ENCODE measurements around the gene HDAC1.
"Not testable (repeated sequence)": the region's sequence is repeated elsewhere in the genome, so short reads cannot be mapped to it uniquely, and the experiment has no call there.

Gene HDAC1

DNA sequence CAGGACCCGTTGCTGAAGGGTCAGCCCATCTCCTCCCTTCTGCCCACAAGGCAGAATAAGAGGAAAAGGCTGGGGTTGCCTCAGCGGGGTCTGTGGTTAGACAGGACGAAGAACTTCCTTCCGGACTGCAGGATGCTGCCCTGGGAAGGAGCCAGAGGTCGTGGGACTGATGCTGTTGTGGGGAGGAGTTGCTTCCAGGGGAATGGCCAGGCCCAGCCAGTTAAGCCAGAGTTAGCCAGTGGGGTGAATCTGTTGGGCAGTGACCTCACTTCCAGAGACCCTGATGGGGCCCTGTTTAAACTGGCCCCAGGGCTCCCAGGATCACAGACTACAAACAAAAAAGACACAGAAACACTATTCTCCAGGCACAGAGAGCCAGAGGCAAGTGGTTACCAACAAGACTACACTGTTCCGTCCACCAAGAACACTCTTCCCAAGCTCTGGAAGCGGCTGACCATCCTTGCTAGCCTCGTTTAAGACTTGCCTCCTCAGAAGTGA, 57.4 kb downstream of the HDAC1 start:
- no peak for DNase-seq (ENCODE audit: low read depth in 2 of 2)

DNA sequence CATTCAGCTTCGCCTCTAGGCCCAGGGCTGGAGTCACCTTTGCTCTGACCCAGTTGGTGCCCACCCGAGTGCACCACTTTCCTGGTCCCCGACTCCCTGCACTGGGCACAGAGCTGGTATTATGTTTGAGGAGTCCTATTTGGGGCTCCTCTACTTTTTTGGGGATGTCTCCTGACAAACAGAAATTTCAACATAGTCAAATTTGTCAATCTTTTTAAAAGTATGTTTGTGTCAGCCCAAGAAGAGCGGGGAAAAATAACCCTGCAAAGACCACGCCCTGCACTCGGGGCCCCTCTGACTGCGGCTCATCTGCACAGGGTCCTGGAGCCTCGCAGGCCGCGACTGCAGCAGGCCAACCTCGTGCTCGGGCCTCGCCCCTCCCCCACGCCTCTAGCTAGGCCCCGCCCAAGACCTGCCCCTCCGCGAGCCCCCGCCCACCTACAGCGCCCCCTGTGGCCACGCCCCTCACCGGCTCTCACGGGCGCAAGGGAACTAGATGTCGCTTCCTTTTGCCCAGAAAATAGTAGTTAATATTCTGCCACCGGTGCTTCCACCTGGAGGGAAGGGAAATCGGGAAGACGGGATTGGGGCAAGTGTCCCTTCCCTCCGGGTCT, 59.0 kb downstream of the HDAC1 start:
- DNase-seq (ENCODE audit: low read depth in 2 of 2), result peak; percentile 77 to 86

GRCh38 chr1:32351399-32352238, 59.7 kb downstream of the HDAC1 start:
- peak; percentile 89 to 90 for DNase-seq (ENCODE audit: low read depth in 2 of 2)

DNA sequence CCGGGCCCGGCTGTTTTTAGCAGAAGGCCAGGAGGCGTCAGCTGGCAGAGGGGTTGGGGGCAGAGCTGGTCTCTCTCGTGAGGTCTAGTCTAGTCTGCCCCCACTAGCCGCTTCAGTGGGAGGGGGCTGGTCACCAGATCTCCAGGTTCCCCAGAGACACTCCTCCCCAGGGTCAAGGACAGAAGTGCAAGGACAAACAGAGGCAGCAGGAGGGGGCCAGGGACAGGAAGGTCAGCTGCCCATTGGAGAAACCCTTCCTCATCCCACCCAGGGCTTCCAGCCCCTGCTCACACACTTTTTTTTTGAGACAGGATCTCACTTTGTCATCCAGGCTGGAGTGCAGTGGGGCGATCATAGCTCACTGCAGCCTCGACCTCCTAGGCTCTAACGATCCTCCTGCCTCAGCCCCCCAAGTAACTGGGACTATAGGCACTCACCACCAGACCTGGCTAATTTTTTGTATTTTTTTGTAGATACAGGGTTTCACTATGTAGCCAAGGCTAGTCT, 60.4 kb downstream of the HDAC1 start:
- no peak for DNase-seq (ENCODE audit: low read depth in 2 of 2)

DNA sequence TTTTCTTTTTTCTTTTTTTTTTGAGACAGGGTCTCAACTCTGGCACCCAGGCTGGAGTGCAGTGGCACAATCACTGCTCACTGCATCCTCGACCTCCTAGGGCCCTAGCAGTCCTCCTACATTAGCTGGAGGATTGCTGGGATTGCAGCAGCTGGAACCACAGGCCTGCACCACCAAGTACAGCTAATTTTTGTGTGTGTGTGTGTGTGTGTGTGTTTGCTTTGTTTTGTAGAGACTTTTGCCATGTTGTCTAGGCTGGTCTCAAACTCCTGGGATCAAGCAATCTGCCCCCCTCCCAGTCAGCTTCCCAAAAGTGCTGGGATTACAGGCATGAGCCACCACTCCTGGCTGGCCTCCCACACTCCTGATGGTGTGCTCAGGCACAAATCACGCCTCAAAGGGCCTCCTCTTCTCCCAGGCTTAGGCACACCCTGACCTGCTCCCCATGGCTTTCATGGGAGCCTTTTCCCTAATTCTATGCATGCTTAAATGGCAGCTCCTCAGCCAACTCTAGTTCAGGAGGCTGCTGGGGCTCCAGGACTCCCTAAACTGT, 61.0 kb downstream of the HDAC1 start:
- no peak for DNase-seq (ENCODE audit: low read depth in 2 of 2)

DNA sequence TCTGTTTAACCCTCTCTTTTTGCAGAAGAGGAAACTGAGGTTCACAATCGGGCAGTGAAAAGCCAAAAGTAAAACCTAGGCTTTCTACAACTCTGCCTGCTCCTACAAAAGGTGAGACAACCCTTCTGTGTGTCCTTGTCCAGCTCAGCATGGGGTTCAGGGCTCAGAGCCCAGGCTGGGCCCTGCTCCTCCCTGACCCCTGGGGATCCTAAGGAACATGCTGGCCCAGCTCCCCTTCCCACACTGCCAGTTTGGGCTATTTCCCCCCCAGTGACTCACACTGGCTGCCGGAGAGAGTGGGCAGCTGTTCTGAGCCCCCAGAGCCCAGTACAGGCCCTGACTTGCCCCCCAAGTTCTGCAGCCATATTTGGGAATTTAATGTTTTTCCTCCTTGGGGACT, 61.5 kb downstream of the HDAC1 start:
- DNase-seq (ENCODE audit: low read depth in 2 of 2), result no peak

- no peak for DNase-seq (ENCODE audit: low read depth in 2 of 2)
Measured at GRCh38 chr1:32353886-32354570, 62.1 kb downstream of the HDAC1 start.

GRCh38 chr1:32355778-32356177, 63.9 kb downstream of the HDAC1 start:
- not testable (repeated sequence) for DNase-seq (ENCODE audit: low read depth in 2 of 2)

GRCh38 chr1:32356478-32356877, 64.6 kb downstream of the HDAC1 start:
- no peak for DNase-seq (ENCODE audit: low read depth in 2 of 2)

DNA sequence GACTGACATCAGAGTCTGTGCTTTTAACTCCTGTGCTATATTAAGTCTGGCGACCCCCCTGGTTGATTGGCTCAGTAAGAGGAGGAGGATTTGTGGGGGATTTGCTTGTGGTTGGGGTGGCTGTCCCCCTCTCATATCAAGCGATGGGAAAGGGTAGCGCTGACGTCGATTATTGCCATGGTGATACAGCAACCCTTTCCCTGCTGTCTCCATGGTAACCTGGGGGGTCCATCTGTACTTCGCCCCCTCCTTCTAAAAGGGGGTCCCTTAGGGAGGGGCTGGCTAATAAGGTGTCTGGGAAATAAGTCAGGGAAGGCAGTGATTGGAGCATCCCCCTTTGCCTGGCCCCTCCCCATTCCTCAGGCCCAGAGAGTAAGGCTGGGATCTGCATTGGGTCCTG, 65.7 kb downstream of the HDAC1 start:
- DNase-seq (ENCODE audit: low read depth in 2 of 2), result no peak

GRCh38 chr1:32358435-32358834, 66.6 kb downstream of the HDAC1 start:
- DNase-seq (ENCODE audit: low read depth in 2 of 2), result no peak

- DNase-seq (ENCODE audit: low read depth in 2 of 2), result no peak
Measured at GRCh38 chr1:32361308-32361673, 69.4 kb downstream of the HDAC1 start.

DNA sequence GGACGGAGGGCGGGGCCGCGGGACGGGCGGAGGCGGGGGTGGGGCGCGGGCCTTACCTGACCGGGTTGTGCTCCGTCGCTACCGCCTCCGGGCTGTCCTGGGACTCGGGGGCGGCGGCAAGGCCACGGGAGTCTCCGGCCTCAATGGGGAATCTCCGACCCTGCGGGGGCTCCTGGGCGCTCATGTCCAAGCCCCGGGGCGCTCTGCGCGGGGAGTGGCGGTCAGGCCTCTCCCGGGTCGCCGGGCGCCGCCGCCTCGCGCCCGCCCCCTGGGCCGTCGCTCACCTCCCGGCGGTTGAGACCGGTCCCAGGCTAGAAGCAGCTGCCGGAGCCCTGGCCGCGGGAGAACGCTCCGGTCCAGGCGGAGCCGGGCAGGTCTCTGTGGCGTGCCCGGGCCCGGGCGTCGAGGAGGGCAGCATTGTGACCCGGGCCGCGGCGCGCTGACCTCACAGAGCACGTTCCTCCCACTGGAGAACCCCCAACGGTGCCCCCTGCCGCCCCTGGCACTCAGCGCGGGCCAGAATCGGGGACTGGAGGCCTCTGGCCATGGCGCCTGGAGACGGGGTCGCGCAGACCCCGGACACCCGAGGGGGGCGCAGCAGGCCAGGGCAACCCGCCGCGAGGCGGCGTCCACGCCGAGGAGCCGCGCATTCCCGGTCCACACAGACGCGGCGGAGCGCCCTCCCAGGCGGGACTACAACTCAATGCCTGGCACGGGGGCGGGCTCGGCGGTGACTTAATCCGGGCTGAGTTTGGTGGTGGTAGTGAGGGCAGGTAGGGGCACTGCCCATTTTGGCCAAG, 70.0 kb downstream of the HDAC1 start:
- DNase-seq (ENCODE audit: low read depth in 2 of 2), result no peak

DNA sequence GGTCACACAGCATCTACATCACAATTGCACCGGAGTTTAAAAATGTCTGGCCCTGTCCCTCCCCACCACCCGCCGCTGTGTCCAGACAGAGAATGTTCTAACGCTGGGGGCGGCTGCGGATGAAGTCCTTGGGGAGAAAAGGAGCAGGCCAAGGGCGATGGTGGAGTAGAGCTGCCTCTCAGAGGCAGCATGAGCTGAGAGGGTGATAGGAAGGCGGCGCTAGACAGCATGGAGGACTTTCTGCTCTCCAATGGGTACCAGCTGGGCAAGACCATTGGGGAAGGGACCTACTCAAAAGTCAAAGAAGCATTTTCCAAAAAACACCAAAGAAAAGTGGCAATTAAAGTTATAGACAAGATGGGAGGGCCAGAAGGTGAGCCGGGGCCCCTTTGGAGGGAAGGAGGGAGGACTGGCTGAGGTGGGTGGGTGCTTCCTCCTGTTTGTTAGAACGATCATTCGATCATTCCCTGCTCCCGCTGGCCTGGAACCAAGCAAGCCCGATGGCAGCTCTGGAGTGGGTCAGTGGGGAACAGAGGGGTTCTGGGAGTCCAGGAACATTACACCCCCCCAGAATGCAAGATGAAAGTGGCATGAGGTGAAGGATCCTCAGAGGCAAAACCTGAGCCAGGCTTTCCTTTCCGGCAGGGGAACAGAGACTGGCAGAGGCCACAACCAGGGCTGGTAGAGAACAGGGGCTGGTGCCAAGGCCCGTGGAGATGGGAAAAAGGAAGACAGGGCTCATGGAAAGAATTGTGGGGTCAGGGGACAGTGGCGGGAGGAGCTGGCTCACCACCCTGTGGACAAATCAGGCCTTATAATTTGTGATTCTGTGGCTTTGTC, 70.8 kb downstream of the HDAC1 start, which contains the start of the genes FAM229A and TSSK3:
Gene FAM229A (minus strand): TSS at position 12 of the 840 bp plus-strand sequence. CDS start 394 bp downstream, outside the sequence.
Gene TSSK3 (plus strand): TSS at position 66 of the 840 bp plus-strand sequence. CDS start 163 bp downstream, at position 229.
- DNase-seq (ENCODE audit: low read depth in 2 of 2), result no peak

DNA sequence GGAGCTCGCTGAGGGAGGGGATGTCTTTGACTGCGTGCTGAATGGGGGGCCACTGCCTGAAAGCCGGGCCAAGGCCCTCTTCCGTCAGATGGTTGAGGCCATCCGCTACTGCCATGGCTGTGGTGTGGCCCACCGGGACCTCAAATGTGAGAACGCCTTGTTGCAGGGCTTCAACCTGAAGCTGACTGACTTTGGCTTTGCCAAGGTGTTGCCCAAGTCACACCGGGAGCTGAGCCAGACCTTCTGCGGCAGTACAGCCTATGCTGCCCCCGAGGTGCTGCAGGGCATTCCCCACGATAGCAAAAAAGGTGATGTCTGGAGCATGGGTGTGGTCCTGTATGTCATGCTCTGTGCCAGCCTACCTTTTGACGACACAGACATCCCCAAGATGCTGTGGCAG, 71.8 kb downstream of the HDAC1 start:
- no peak for DNase-seq (ENCODE audit: low read depth in 2 of 2)

DNA sequence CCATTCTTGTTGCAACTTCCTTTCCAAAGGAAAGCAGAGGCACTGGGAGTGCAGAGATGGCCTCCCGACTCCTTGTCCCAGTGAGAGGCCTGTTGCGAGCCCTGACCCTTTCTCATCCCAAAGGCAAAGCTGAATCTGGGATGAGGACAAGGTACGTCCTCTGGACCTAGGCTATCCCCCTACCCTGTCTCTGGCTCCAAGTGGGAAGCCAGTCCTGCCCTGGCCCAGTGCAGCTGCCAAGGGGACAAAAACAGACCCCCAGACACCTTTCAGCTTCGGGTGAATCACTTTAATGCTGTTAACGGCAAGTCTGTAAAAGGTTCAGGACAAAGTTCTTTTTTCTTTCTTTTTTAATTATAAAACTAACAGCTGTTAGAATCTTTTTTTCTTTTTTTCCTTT, 73.0 kb downstream of the HDAC1 start:
- no peak for DNase-seq (ENCODE audit: low read depth in 2 of 2)

GRCh38 chr1:32365445-32365844, 73.6 kb downstream of the HDAC1 start:
- no peak for DNase-seq (ENCODE audit: low read depth in 2 of 2)

DNA sequence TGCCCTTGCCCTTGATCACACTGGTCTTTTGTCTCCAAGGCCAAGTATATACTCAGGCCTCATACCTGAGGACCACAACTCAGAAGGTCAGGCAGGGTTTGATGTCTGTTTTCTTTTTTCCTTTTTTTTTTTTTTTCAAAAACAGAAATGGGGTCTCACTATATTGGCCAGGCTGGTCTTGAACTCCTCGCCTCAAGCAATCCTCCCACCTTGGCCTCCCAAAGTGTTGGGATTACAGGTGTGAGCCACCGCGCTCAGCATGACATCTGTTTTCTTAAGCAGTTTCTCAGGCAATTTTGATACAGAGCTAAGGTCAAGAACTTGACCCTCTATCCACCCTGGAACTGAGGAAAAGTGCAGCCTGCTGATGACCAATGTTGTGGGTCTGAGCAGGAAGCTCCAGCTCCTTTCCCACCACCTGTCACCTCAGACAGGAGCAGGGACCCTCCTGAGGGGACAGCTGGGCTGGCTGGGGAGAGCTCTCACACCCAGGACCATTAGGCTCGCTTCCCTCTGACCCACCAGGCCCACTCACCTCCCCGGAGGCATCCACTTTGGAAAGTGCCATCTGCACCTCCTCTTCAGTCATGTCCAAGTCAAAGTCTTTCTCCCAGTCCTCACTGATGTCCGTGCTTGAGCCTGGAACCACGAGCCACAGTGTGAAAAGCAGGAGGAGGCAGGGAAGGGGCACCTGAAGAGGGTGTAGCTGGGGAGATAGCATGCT, 76.2 kb downstream of the HDAC1 start:
- DNase-seq (ENCODE audit: low read depth in 2 of 2), result no peak

DNA sequence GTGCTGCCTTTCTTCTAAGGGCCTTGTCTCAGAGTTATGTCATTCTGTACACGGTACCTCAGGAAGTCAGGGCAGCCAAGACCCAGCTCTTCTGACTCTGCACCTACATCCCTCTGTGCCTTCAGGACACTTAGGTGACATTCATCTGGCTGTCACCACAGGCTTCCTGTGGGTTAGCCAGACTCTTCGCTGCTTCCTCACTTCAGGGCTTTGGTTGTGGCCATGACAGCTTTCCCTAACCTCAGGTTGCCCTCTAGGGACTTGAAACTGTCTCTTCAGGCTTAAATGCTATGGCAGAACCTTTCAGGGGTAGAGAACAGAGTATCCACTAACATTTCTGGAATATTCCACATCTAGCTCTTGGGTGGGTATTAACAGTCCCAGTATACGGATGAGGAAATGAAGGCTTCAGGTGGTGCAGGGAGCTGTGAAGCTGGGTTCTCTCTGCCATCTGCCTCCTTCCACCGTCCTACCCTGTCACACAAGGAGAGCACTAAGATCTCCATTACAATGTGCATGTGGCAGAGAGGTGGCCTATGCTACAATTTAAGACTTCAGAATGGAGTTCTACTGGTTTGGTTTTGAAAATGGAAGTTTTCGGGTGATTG, 80.4 kb downstream of the HDAC1 start:
- DNase-seq (ENCODE audit: low read depth in 2 of 2), result no peak
